NCI-H1417 (cell line): Measurements from ENCODE around the gene SORL1.
A peak's percentile ranks its signal among the peaks of the same experiment; 100 is the strongest.
"Not testable (repeated sequence)": the region's sequence is repeated elsewhere in the genome, so short reads cannot be mapped to it uniquely, and the experiment has no call there.

Experiments
- DNase-seq, 3 experiments: peaks; one replicate each; lab custom pipeline; 2025; lab: John Stamatoyannopoulos, UW

Gene SORL1

GRCh38 chr11:121626507-121626875 is 174.4 kb downstream of the SORL1 start:
- DNase-seq, result no peak

GRCh38 chr11:121626980-121627379 is 174.9 kb downstream of the SORL1 start:
- DNase-seq, result no peak

- no peak for DNase-seq
These were observed 177.9 kb downstream of the SORL1 start for GRCh38 chr11:121630041-121630440.

GRCh38 chr11:121631456-121631855 is 179.3 kb downstream of the SORL1 start:
- no peak for DNase-seq

- no peak for DNase-seq
These were observed 182.2 kb downstream of the SORL1 start for GRCh38 chr11:121634273-121634672.

GRCh38 chr11:121634889-121635288 is 182.8 kb downstream of the SORL1 start:
- DNase-seq, result no peak

GRCh38 chr11:121636081-121636799 is 184.1 kb downstream of the SORL1 start:
- peak in 1 of 3 experiments; percentile 20 for DNase-seq

- no peak for DNase-seq
These were observed 184.7 kb downstream of the SORL1 start for GRCh38 chr11:121636800-121637176.

- DNase-seq, result not testable (repeated sequence)
These were observed 185.5 kb downstream of the SORL1 start for GRCh38 chr11:121637587-121637986.

- DNase-seq, result no peak
These were observed 191.5 kb downstream of the SORL1 start for GRCh38 chr11:121643479-121644186.

- peak in 1 of 3 experiments; percentile 11 for DNase-seq
These were observed 192.0 kb downstream of the SORL1 start for GRCh38 chr11:121644187-121644512.

- no peak for DNase-seq
These were observed 192.9 kb downstream of the SORL1 start for GRCh38 chr11:121645001-121645400.

- DNase-seq, result no peak
These were observed 193.5 kb downstream of the SORL1 start for GRCh38 chr11:121645596-121645995.

GRCh38 chr11:121648306-121648705 is 196.2 kb downstream of the SORL1 start:
- DNase-seq, result no peak

GRCh38 chr11:121649798-121650197 is 197.7 kb downstream of the SORL1 start:
- DNase-seq, result peak in 2 of 3 experiments; percentile 7 to 50

GRCh38 chr11:121650351-121651256 is 198.5 kb downstream of the SORL1 start:
- DNase-seq, result no peak

GRCh38 chr11:121651257-121651605 is 199.1 kb downstream of the SORL1 start:
- no peak for DNase-seq

GRCh38 chr11:121652971-121653370 is 200.9 kb downstream of the SORL1 start:
- DNase-seq, result peak in 1 of 3 experiments; percentile 16

- DNase-seq, result no peak
These were observed 202.2 kb downstream of the SORL1 start for GRCh38 chr11:121654259-121654842.

GRCh38 chr11:121654843-121655536 is 202.9 kb downstream of the SORL1 start:
- peak in 1 of 3 experiments; percentile 66 for DNase-seq

GRCh38 chr11:121655537-121656327 is 203.6 kb downstream of the SORL1 start:
- DNase-seq, result peak; percentile 80 to 90 (median 90)
